K562 (cell line): ENCODE measurements around the gene VIPR1. TPM values are rescaled to one million over a fixed set of nuclear protein-coding genes. Genes with fewer than 3 reads are reported as not detected.

ENCODE experiments used
- BDP1 ChIP-seq: IDR thresholded peaks from 3 replicates; pipeline ENCODE4 v1.6.1; 2011; ENCODE audit not compliant: insufficient read length, insufficient read depth
- EZH2 ChIP-seq: IDR thresholded peaks from 2 replicates; pipeline ENCODE4 v1.6.1; 2012; ENCODE audit warnings: low read depth, mild to moderate bottlenecking, inconsistent platforms, low read length, borderline replicate concordance
- POLR2B ChIP-seq: fragments of 450-650 bp; IDR thresholded peaks from 2 replicates; pipeline ENCODE4 v1.6.1; 2018; ENCODE audit warnings: low read depth; ENCODE audit not compliant: partially characterized antibody
- RAD51 ChIP-seq: fragments of 450-650 bp; IDR thresholded peaks from 2 replicates; pipeline ENCODE4 v1.7.1; 2016; ENCODE audit warnings: low read depth, mild to moderate bottlenecking, borderline replicate concordance
- RREB1 ChIP-seq: fragments of 250-450 bp; sonication (Bioruptor Pico); IDR thresholded peaks from 2 replicates; pipeline ENCODE4 v1.4.0; 2020
- THRA ChIP-seq: fragments of 450-650 bp; IDR thresholded peaks from 2 replicates; pipeline ENCODE4 v1.6.1; 2017; ENCODE audit warnings: mild to moderate bottlenecking, moderate library complexity
- TRIM28 ChIP-seq: fragments of 450-650 bp; IDR thresholded peaks from 2 replicates; pipeline ENCODE4 v1.6.1; 2017
- TSC22D4 ChIP-seq: fragments of 450-650 bp; IDR thresholded peaks from 2 replicates; pipeline ENCODE4 v1.6.1; 2016; ENCODE audit warnings: missing genetic modification characterization, missing biosample characterization, control low read depth
- ZBTB2 ChIP-seq: fragments of 450-650 bp; IDR thresholded peaks from 2 replicates; pipeline ENCODE4 v1.6.1; 2016; ENCODE audit warnings: antibody characterized with exemption
- ZNF280A ChIP-seq: fragments of 450-650 bp; IDR thresholded peaks from 2 replicates; pipeline ENCODE4 v1.6.1; 2018; ENCODE audit warnings: mild to moderate bottlenecking, low read depth; ENCODE audit not compliant: partially characterized antibody
- ZNF609 ChIP-seq: sonication (generic); formaldehyde crosslinking; IDR thresholded peaks from 2 replicates; pipeline ENCODE4 v1.8.1; 2023; ENCODE audit warnings: missing genetic modification reagents, mild to moderate bottlenecking, borderline replicate concordance
- polyA plus RNA-seq, 8 experiments: library from polyadenylated mRNA; depleted of rRNA in 4 of 8; stranded (reverse) in 5 of 8; unstranded in 3 of 8; fragments of >200 nt; fragmentation: Nextera tagmentation in 2 of 8; fragmentation: Illumina TruSeq in 1 of 8; extraction: Ambion mirVana in 2 of 8; extraction: Trizol in 1 of 8; gene quantifications; 2 replicates each; pipeline versions ENCODE4 v1.2.1 to v1.2.3, GENCODE V29; 2011 to 2014; ENCODE audit warnings: inconsistent platforms in 1 of 8, missing spikeins in 1 of 8
- total RNA-seq, 7 experiments: library from RNA; depleted of rRNA in 6 of 7; stranded (reverse); fragments of >200 nt in 6 of 7; fragmentation: Illumina TruSeq in 2 of 7; extraction: Trizol in 2 of 7; gene quantifications; 2 replicates each; pipeline versions ENCODE4 v1.2.1 to v1.2.3, GENCODE V29; 2011 to 2021; ENCODE audit warnings: low replicate concordance in 1 of 7

The VIPR1 gene
- total and polyA plus RNA-seq, 9 of the 15 experiments (the other 6 are each of a cell fraction or from before 2014, with no cell fraction given), result 0.04 to 0.38 (median 0.12) TPM; not detected in 3

GRCh38 chr3:42581709-42582473, 79.4 kb downstream of the VIPR1 start, which contains the start of gene SEC22C (continued):
- TF ChIP-seq RREB1 (CRISPR knock-in tag) (peak; percentile 85), EZH2 (no peak), ZNF280A (no peak), TRIM28 (no peak), BDP1 (no peak), RAD51 (peak; percentile 72; the same call in 1 of the 2 replicates), ZNF609 (CRISPR knock-in tag) (no peak; the same call in 1 of the 2 replicates), TSC22D4 (tag) (no peak), ZBTB2 (peak; percentile 96), THRA (no peak), POLR2B (peak; percentile 82)
